Mucosa of descending colon (tissue), 3 donors: ENCODE measurements around the gene HS6ST3. TPM values are rescaled to one million over a fixed set of nuclear protein-coding genes. Genes with fewer than 3 reads are reported as not detected.

Experiments used
- ATAC-seq: fragments of 200-7000 bp; cut with Tn5 transposase; one replicate; pipeline ENCODE4 v1.9.1; 2020; ENCODE audit warnings: mild to moderate bottlenecking, moderate library complexity
- DNase-seq, 3 donors: peaks; one replicate each; pipeline ENCODE4 v3.0.0-alpha.2; 2020
- H3K36me3 ChIP-seq: fragments of 200-600 bp; one replicate; pipeline ENCODE4 v1.8.0; 2021; ENCODE audit warnings: low read depth, mild to moderate bottlenecking
- H3K4me1 ChIP-seq: fragments of 200-600 bp; one replicate; pipeline ENCODE4 v1.8.0; 2021; ENCODE audit warnings: low read depth, mild to moderate bottlenecking
- H3K4me3 ChIP-seq: fragments of 200-600 bp; one replicate; pipeline ENCODE4 v1.8.0; 2021; ENCODE audit warnings: mild to moderate bottlenecking
- H3K9me3 ChIP-seq: fragments of 200-600 bp; one replicate; pipeline ENCODE4 v1.8.0; 2021; ENCODE audit warnings: mild to moderate bottlenecking
- intact Hi-C, 2 donors: fragments of 100-400 bp; cut with DNase I in 1 of 2; cut with micrococcal nuclease in 1 of 2; formaldehyde crosslinking; loops; one replicate each; pipeline versions ENCODE4 v1.11.0 to v1.11.1; 2022; cut with DNase I, micrococcal nuclease
- total RNA-seq, 3 donors: library from RNA; stranded (reverse); fragmentation: NEBNext Ultra II Directional in 2 of 3; extraction: Animal tissue kit (Norgen Biotek cat#: 25700) in 2 of 3; gene quantifications; one replicate each; pipeline versions ENCODE4 v1.2.1 to v1.2.4, GENCODE V29; 2021 to 2023
- TF ChIP-seq, protein P1 (sequence below): fragments of 200-600 bp; IDR thresholded peaks from one replicate; pipeline ENCODE4 v1.8.0; 2022; ENCODE audit warnings: antibody characterized with exemption, mild to moderate bottlenecking
- donor health status: DM: no; HTN: no; CAD: no; lungs with moderate emphysema.
- donor health status: DM: no; HTN: no; CAD: no.
- donor health status: DM: no; HTN: yes; CAD: no.

The HS6ST3 gene
- total RNA-seq, 3 donors from 2014 or later: 0.14 to 0.89 TPM; not detected in 1

DNA sequence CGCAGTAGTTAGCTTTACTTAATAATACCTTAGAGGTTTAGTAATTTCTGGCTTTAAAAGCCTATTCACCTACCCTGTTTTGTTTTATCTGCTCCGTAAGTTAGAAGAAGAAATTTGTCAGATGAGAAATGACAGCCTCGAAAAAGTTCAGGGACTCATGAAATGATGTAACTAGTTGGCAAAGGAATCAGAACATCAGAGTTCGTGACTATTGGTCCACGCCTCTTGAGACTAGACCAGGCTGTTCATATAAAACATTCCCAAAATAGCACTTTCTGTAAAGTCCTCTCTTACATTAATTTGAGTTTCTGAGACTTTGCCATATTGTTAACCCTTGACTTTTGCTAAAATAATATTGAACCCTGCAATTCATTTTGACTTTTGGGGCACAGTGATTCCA, 92.0 kb downstream of the HS6ST3 start:
- ATAC-seq (no peak), DNase-seq (no peak)
- intact Hi-C loops: no loop called here
- no peaks in the 10 kb centered on the region for H3K36me3 ChIP-seq
- H3K9me3 ChIP-seq: no peaks in the 10 kb centered on the region
- TF ChIP-seq, protein P1, sequence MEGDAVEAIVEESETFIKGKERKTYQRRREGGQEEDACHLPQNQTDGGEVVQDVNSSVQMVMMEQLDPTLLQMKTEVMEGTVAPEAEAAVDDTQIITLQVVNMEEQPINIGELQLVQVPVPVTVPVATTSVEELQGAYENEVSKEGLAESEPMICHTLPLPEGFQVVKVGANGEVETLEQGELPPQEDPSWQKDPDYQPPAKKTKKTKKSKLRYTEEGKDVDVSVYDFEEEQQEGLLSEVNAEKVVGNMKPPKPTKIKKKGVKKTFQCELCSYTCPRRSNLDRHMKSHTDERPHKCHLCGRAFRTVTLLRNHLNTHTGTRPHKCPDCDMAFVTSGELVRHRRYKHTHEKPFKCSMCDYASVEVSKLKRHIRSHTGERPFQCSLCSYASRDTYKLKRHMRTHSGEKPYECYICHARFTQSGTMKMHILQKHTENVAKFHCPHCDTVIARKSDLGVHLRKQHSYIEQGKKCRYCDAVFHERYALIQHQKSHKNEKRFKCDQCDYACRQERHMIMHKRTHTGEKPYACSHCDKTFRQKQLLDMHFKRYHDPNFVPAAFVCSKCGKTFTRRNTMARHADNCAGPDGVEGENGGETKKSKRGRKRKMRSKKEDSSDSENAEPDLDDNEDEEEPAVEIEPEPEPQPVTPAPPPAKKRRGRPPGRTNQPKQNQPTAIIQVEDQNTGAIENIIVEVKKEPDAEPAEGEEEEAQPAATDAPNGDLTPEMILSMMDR: no peak
- H3K4me3 ChIP-seq: no peak overlapping the region
- H3K4me1 ChIP-seq: no peaks in the 10 kb centered on the region

DNA sequence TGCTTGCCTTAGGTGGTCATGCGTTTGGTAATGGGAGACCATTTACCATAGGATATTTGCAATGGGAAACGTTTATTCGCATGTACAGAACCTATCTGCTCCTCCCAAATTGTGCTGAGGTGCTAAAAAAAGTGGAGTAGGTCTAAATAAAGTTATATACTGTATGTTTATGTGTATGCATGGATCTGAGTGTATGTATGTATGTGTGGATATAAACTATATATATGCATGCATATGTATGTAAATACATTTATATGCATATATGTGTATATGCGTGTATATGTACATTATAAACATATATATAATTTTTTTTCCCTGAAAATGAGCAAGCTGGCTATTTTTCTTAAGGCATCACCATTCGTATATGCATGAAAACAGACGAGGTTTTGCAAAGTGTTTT, 95.9 kb downstream of the HS6ST3 start:
- no peaks in the 10 kb centered on the region for H3K36me3 ChIP-seq
- DNase-seq (no peak), ATAC-seq (no peak)
- TF ChIP-seq, protein P1: no peak
- intact Hi-C loops: no loop called here
- H3K4me1 ChIP-seq: no peaks in the 10 kb centered on the region
- H3K9me3 ChIP-seq: no peaks in the 10 kb centered on the region
- H3K4me3 ChIP-seq: no peak overlapping the region

DNA sequence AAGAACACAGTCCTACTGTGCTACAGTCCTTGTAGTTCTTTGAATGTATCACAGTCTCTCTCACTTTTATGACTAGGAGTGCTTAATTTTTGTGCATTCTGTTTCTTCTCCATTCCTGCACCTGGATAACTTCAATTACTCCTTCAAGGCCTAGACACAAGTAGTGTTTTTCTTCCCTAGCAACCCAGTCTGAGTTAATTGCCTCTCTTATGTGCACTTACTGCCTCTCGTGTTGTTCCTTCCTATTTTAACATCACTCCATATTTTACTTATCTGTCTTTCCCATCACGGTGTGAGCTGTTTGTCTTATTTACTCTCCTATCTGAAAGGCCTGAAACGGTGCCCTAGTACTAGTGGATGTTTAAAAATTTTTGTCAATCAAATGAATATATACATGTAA, 101.5 kb downstream of the HS6ST3 start:
- TF ChIP-seq, protein P1: no peak
- H3K4me1 ChIP-seq: no peaks in the 10 kb centered on the region
- H3K36me3 ChIP-seq: no peaks in the 10 kb centered on the region
- no peak overlapping the region for H3K4me3 ChIP-seq
- no peaks in the 10 kb centered on the region for H3K9me3 ChIP-seq
- no peak for DNase-seq
- no peak for ATAC-seq
- intact Hi-C loops: no loop called here

DNA sequence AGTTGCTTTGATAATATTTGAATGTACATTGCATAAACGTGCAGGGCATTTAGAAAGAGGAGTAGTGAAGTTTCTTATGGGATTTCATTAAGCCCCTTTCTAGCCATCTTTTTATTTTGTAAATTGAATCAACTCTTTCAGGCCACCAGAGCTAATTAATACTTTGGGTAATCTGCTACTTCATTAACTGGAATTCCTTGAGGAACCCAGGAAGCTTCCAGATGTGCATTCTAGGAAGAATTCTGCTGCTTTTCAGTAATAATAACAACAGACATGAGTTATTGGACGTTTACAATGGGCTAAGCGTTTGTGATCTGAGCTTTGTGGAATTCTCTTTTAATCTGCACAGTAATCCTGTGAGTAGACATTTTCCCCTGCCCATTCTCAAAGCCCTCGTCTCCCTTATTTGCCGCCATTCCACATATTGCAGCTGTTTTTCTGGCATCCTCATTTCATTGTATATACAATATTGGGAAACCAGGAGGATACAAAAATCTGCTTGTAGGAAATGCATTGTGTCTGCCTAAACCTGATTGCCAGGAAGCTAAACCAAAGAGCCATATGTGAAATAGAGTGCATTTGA, 103.9 kb downstream of the HS6ST3 start:
- ATAC-seq (no peak), DNase-seq (no peak)
- TF ChIP-seq, protein P1: no peak

DNA sequence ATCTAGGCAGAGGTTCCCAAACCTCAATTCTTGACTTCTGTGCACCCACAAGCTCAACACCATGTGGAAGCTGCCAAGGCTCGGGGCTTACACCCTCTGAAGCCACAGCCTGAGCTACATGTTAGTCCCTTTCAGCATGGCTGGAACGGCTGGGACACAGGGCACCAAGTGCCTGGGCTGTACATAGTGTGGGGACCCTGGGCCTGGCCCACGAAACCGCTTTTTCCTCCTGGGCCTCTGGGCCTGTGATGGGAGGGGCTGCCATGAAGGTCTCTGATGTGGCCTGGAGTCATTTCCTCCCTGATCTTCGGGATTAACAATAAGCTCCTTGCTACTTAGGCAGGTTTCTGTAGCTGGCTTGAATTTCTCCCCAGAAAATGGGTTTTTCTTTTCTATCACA, 108.1 kb downstream of the HS6ST3 start:
- Histone ChIP-seq H3K4me3 (no peak overlapping the region), H3K9me3 (no peaks in the 10 kb centered on the region), H3K36me3 (no peaks in the 10 kb centered on the region), H3K4me1 (no peaks in the 10 kb centered on the region)
- no peak for ATAC-seq
- no peak for DNase-seq
- TF ChIP-seq, protein P1: no peak
- intact Hi-C loops: no loop called here

More for the DNA sequence above, 103.9 kb downstream of the HS6ST3 start:
- Histone ChIP-seq H3K9me3 (no peaks in the 10 kb centered on the region), H3K4me3 (no peak overlapping the region), H3K36me3 (no peaks in the 10 kb centered on the region), H3K4me1 (no peaks in the 10 kb centered on the region)
- intact Hi-C loops: no loop called here

DNA sequence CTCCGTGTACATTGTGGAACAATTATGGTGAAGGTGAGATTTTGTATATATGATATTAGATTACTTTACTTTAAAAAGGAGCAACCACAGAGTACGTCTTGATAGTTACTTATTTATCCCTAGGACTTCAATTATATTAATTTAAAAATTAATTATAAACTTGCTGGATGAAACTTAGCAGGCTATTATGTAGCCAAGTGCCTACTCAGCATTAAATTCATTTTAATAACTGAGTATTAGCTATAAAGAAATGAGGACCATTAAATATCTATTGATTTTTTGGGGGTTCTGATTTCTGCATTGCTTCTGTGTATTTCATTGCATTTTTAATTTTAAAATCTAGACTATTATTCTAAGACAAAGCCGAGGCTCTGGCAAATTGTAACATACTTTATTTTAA, 109.4 kb downstream of the HS6ST3 start:
- Histone ChIP-seq H3K4me1 (no peaks in the 10 kb centered on the region), H3K36me3 (no peaks in the 10 kb centered on the region), H3K4me3 (no peak overlapping the region), H3K9me3 (no peaks in the 10 kb centered on the region)
- DNase-seq: no peak
- no peak for ATAC-seq
- intact Hi-C loops: no loop called here
- TF ChIP-seq, protein P1: no peak
